Measurements from ENCODE around the gene YAE1. TPM values are rescaled to one million over a fixed set of nuclear protein-coding genes. Genes with fewer than 3 reads are reported as not detected.
"Not testable (repeated sequence)": the region's sequence is repeated elsewhere in the genome, so short reads cannot be mapped to it uniquely, and the experiment has no call there.

YAE1 gene
- total RNA-seq, 6 experiments from 2014 or later, result 21.6 to 25.4 (median 23.0) TPM

DNA sequence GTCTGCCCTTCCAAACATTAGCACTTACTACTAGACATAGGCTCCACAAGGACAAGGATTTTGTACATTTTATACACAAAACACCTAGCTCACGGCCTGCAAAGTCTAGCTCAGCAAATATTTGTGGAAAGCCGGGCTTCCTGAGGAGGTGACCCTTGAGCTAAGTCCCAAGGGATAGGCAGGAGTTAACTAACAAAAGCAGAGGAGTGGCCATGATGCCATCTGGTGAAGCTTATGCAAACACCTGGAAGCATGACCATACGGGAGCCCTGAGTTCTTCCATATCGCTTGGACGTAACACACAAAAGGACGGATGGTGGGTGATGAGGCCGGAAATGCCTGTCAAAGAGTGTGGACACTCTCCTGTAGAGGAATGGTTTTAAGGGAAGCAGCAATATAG, 25.9 kb upstream of the YAE1 start:
- Mint-ChIP-seq H3K36me3 (ENCODE audit: low read depth) (no peaks in the 10 kb centered on the region), H3K27me3 (ENCODE audit: insufficient read depth) (peaks cover 13% of the 10 kb centered on the region), H3K4me1 (ENCODE audit: low read depth) (no peaks in the 10 kb centered on the region), H3K9me3 (no peaks in the 10 kb centered on the region), H3K27ac (no peak overlapping the region), H3K4me3 (no peak overlapping the region)
- DNase-seq, result no peak
- TF ChIP-seq, protein P1, sequence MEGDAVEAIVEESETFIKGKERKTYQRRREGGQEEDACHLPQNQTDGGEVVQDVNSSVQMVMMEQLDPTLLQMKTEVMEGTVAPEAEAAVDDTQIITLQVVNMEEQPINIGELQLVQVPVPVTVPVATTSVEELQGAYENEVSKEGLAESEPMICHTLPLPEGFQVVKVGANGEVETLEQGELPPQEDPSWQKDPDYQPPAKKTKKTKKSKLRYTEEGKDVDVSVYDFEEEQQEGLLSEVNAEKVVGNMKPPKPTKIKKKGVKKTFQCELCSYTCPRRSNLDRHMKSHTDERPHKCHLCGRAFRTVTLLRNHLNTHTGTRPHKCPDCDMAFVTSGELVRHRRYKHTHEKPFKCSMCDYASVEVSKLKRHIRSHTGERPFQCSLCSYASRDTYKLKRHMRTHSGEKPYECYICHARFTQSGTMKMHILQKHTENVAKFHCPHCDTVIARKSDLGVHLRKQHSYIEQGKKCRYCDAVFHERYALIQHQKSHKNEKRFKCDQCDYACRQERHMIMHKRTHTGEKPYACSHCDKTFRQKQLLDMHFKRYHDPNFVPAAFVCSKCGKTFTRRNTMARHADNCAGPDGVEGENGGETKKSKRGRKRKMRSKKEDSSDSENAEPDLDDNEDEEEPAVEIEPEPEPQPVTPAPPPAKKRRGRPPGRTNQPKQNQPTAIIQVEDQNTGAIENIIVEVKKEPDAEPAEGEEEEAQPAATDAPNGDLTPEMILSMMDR (IDR thresholded peaks at IDR 0.05), result no peak

DNA sequence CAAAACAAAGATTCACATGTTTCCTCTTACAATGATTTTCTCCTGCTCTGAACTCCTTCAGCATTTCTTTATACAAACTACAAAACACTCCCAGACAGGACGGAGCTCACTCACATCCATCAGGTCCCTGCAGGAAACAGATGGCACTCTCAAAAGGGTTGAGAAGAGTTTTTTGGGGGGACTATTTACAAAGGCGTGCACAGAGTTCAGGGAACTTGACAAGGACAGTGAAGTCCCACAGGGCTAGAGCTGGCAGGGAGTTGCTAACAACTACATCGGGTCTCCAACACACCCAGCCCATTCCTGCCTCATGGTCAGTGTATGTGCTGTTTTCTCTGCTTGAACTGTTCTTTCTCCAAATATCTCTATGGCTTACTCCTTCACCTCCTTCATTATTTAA, 24.7 kb upstream of the YAE1 start:
- DNase-seq, result no peak
- H3K36me3 Mint-ChIP-seq (ENCODE audit: low read depth), result no peaks in the 10 kb centered on the region
- TF ChIP-seq, protein P1 (IDR thresholded peaks at IDR 0.05), result no peak
- H3K4me3 Mint-ChIP-seq, result no peak overlapping the region
- H3K27me3 Mint-ChIP-seq (ENCODE audit: insufficient read depth), result peaks cover 9% of the 10 kb centered on the region
- no peak overlapping the region for H3K27ac Mint-ChIP-seq
- H3K9me3 Mint-ChIP-seq, result no peaks in the 10 kb centered on the region
- no peaks in the 10 kb centered on the region for H3K4me1 Mint-ChIP-seq (ENCODE audit: low read depth)

DNA sequence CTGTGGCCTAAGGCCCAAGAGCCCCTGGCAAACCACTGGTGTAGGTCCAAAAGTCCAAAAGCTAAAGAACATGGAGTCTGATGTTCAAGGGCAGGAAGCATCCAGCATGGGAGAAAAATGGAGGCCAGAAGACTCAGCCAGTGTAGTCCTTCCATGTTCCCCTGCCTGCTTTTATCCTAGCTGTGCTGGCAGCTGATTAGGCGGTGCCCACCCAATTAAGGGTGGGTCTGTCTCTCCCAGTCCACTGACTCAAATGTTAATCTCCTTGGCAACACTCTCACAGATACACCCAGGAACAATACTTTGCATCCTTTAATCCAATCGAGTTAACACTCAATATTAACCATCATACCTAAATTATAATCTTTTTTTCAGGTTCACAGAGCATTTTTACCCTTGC, 21.4 kb upstream of the YAE1 start:
- Mint-ChIP-seq H3K9me3 (peaks cover 21% of the 10 kb centered on the region), H3K27me3 (ENCODE audit: insufficient read depth) (peaks cover 11% of the 10 kb centered on the region), H3K36me3 (ENCODE audit: low read depth) (peaks cover 14% of the 10 kb centered on the region)
- not testable (repeated sequence) for H3K4me3 Mint-ChIP-seq; DNase-seq; H3K27ac Mint-ChIP-seq; H3K4me1 Mint-ChIP-seq (ENCODE audit: low read depth)

DNA sequence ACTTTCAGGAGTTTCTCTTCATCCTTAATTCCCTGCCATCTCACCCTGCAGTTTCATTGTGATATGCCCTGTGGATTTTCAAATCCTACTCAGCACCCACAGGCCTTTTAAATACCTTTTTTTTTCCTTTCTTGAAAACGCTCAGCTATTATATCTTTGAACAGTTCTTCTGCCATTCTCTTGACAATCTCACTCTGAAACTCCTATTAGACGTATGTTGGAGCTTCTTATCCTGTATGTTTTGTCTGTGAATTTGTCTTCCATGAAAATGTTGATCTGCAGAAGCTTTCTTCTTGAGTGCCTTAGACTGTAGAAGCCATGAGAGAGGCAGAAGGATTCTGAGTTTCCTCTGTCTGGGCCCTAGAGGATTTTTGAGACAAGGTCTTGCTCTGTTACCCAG, 18.9 kb upstream of the YAE1 start:
- H3K27ac Mint-ChIP-seq, result no peak overlapping the region
- H3K9me3 Mint-ChIP-seq, result peaks cover 21% of the 10 kb centered on the region
- H3K27me3 Mint-ChIP-seq (ENCODE audit: insufficient read depth), result peaks cover 10% of the 10 kb centered on the region
- H3K36me3 Mint-ChIP-seq (ENCODE audit: low read depth), result peaks cover 14% of the 10 kb centered on the region
- no peak for DNase-seq
- peaks cover 9% of the 10 kb centered on the region; the same call in 1 of the 2 replicates for H3K4me1 Mint-ChIP-seq (ENCODE audit: low read depth)
- no peak overlapping the region for H3K4me3 Mint-ChIP-seq
- TF ChIP-seq, protein P1 (IDR thresholded peaks at IDR 0.05), result no peak

DNA sequence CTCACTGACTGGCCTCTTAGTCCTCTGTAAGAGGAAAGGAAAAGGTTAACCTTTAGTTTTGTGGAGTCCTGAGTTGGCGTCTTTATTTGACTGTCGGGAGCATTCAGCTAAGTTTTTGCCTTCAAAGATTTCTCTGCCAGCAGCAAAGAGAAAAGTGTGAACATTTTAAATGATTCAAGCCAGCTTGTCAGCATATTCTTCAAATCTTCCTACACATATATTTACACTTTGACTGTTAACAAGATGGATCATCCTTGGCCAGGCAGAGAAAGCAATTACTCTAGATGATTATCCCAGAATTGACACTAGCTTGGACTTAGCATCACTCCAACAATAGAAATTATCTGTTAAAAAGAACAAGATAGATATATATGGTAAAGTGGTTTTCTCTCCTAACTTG, 15.8 kb upstream of the YAE1 start:
- no peak for DNase-seq
- TF ChIP-seq, protein P1 (IDR thresholded peaks at IDR 0.05), result no peak
- Mint-ChIP-seq H3K4me1 (ENCODE audit: low read depth) (peaks cover 20% of the 10 kb centered on the region), H3K27me3 (ENCODE audit: insufficient read depth) (peaks cover 10% of the 10 kb centered on the region), H3K36me3 (ENCODE audit: low read depth) (peaks cover 14% of the 10 kb centered on the region), H3K27ac (no peak overlapping the region), H3K9me3 (peaks cover 21% of the 10 kb centered on the region), H3K4me3 (no peak overlapping the region)

DNA sequence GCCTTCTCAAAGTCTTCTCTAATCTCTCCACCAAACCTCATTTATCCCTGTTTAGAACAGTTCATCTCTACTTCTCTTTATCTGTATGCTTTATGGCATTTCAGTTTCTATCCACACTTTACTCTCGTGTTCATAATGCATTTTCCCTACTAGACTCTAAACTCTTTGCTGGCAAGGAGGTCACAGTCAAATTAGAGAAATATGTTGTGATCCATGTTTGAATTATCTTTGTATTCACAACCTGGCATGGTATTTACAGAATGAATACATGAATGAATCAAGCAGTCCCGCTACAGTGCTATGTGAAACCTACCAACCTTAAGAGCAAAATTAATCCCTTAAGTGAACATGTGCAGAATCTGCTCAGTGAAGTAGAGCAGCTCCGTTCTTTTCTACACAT, 12.8 kb upstream of the YAE1 start:
- H3K9me3 Mint-ChIP-seq, result peaks cover 3% of the 10 kb centered on the region
- H3K36me3 Mint-ChIP-seq (ENCODE audit: low read depth), result peaks cover under 1% of the 10 kb centered on the region; the same call in 1 of the 2 replicates
- H3K4me3 Mint-ChIP-seq, result no peak overlapping the region
- TF ChIP-seq, protein P1 (IDR thresholded peaks at IDR 0.05), result no peak
- DNase-seq, result no peak
- H3K27ac Mint-ChIP-seq, result no peak overlapping the region
- H3K27me3 Mint-ChIP-seq (ENCODE audit: insufficient read depth), result peaks cover 9% of the 10 kb centered on the region
- peaks cover 20% of the 10 kb centered on the region for H3K4me1 Mint-ChIP-seq (ENCODE audit: low read depth)
